B cell (primary cell): ENCODE results near the gene ACOXL.

Experiments
- EZH2 ChIP-seq: IDR thresholded peaks from 2 replicates; pipeline ENCODE4 v1.6.1; 2012; ENCODE audit warnings: borderline replicate concordance, low read depth, mild to moderate bottlenecking, moderate library complexity, low read length; ENCODE audit not compliant: insufficient read depth, poor library complexity, severe bottlenecking
- TF ChIP-seq, protein P1 (sequence below): fragments of 200-600 bp; IDR thresholded peaks from one replicate; pipeline ENCODE4 v1.8.0; 2022; ENCODE audit warnings: antibody characterized with exemption, mild to moderate bottlenecking

DNA sequence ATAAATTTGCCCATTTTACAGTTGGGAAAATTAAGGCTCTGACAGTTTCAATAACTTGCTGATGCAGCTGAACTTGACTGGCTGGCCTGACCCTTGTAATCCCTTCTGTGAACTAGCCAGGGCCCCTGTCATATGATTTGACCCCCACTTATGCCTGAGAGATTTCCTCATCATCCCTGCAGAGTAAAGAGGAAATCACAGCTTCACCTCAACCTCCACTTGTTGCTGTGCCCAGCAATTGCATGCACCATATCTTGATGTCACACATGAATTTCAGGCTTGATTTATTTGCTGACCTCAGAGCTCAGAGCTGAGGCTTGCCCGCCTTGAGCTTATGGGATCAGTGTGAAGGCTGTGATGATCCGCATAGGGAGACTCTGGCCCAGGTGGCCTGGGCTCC lies 108.1 kb downstream of the ACOXL start:
- TF ChIP-seq, protein P1, sequence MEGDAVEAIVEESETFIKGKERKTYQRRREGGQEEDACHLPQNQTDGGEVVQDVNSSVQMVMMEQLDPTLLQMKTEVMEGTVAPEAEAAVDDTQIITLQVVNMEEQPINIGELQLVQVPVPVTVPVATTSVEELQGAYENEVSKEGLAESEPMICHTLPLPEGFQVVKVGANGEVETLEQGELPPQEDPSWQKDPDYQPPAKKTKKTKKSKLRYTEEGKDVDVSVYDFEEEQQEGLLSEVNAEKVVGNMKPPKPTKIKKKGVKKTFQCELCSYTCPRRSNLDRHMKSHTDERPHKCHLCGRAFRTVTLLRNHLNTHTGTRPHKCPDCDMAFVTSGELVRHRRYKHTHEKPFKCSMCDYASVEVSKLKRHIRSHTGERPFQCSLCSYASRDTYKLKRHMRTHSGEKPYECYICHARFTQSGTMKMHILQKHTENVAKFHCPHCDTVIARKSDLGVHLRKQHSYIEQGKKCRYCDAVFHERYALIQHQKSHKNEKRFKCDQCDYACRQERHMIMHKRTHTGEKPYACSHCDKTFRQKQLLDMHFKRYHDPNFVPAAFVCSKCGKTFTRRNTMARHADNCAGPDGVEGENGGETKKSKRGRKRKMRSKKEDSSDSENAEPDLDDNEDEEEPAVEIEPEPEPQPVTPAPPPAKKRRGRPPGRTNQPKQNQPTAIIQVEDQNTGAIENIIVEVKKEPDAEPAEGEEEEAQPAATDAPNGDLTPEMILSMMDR: no peak
- no peak for TF ChIP-seq EZH2
